Purkinje cell (primary cell): ENCODE measurements around the gene STING1. TPM values are rescaled to one million over a fixed set of nuclear protein-coding genes. Genes with fewer than 3 reads are reported as not detected.

Experiments
- polyA plus RNA-seq: library from polyadenylated mRNA; unstranded; fragments of >200 nt; fragmentation: Nextera tagmentation; gene quantifications from 2 replicates; pipeline ENCODE4 v1.2.1, GENCODE V29; 2014

Gene STING1
- polyA plus RNA-seq: 0.82 TPM in 1 of 2 replicates, not detected in the other

GRCh38 chr5:139482050-139482889, at the start of gene STING1:
STING1 (minus strand) TSS chr5:139482758; CDS start chr5:139481704, 1,054 bp downstream.

DNA sequence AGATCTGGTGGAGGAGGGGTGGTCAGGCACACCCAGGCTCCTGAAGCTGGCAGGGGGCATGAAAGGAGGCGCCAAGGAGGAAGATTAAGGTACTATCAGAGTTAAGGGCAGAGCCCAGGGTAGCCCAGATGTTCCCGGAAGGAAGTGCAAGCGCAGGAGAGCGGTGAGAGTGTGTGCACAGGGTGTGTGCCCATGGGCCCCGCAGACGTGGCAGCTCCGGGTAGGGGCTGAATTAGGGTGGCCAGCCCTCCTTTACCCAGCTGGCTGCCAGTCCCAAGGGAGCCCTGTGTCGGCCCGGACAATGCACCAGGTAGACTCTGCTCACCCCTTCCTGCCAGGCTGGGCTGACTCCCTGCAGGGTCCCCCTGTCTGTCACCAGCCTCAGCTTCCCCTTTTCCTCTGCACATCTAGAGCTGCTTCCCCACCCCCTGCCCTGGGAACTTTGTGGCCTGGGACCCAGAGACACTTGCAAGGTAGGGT, 11.7 kb downstream of the STING1 start, which contains the start of gene SMIM33:
Gene SMIM33, plus strand, starts transcription at position 184 of the 480 bp plus-strand sequence. Its CDS starts 118 bp downstream, at position 302.

DNA sequence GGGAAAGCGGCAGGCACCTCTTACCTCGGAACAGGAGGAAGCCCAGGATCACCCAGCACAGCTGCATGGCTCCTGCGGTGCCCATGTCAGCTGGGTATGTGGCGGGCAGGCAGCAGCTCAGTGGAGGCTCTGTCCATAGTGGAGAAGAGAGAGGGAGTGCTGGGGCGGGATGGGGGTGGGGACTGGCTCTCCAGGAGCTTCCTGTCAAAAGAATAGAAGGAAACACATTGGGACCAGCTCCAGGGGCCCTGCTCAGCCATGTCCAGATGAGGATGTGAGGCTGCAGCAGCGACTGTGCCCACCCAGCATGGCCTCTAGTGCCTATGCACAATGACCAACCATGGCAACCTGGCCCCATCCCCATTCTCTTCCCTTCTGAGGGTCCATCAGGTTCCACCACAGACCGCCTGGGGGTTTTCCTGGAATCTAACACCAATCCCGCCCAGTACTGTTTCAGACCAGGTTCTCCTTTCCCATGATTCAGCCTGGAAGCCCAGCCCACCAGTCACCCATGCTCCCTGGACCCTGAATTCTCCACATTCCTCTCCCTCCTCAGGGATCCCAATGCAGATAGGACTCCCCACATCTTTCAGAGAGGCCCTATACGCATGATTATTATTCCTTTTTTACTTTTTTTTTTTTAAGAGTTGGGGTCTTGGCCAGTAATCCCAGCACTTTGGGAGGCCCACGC, 19.8 kb downstream of the STING1 start, which contains the start of gene ECSCR:
Gene ECSCR, minus strand, starts transcription at position 158 of the 691 bp plus-strand sequence. Its CDS starts 73 bp downstream, at position 85.

DNA sequence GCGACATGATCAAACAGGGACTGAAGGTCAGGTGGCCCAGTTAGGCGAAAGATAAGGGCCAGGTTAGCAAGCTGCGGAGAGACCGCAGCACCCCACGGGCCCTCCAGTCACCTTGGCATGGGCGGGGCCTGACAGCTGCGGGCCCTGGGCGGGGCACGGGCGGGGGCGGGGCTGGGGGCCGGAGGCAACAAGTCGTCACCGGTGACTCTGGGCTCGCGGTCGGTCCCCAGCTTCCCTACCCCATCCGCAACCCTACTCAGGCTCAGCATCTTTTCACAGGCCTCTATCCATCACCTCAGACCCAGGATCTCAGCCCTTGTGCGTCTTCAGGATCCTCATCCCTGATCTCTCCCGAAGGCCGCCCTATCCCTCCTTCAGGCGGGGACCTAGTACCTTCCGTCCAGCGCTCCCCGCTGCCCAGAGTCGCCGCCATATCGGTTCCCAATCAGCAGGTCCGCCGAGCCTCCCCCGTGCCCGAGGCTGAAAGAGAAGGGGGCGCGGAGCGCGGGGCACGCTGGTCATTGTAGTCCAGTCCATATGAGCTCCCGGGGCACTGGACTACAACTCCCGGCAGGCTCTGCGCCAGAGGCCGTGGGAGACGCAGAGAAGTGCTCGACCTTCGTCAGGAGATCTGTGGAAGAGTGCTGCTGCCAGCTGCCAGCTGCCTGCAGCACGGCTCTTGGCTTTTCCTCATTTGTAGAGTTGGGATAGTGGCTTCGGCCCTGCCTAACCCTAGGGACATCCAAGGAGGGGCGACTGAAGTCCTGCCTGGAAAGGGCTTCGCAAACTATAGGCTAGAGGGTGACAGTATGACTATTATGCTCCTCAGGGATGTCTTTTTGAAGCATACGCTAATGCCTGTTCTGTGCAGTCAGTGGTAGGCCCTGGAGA, 43.3 kb downstream of the STING1 start, which contains the start of gene DNAJC18:
Gene DNAJC18, minus strand, starts transcription at position 513 of the 891 bp plus-strand sequence. Its CDS starts 80 bp downstream, at position 433.

Other genes with a start within 250 kb of the STING1 start
- gene MATR3, start 189.0 kb downstream of the STING1 start, polyA plus RNA-seq: 239 and 277 TPM in 2 replicates
- 193 and 219 TPM in 2 replicates for gene PAIP2, start 140.9 kb downstream of the STING1 start, polyA plus RNA-seq
- not detected in 2 replicates for gene SLC23A1, start 99.5 kb downstream of the STING1 start, polyA plus RNA-seq
- not detected in 2 replicates for gene MZB1, start 92.8 kb downstream of the STING1 start, polyA plus RNA-seq
- gene PROB1, start 87.7 kb downstream of the STING1 start, polyA plus RNA-seq: not detected in 2 replicates
- gene SPATA24, start 78.7 kb downstream of the STING1 start, polyA plus RNA-seq: 0.81 and 7.7 TPM in 2 replicates
- 11.1 and 27.2 TPM in 2 replicates for gene DNAJC18, start 43.2 kb downstream of the STING1 start, polyA plus RNA-seq
- 2.1 TPM in 1 of 2 replicates, not detected in the other for gene ECSCR, start 20.0 kb downstream of the STING1 start, polyA plus RNA-seq
- gene SMIM33, start 11.8 kb downstream of the STING1 start, polyA plus RNA-seq: not detected in 2 replicates
- gene UBE2D2, start 78.6 kb upstream of the STING1 start, polyA plus RNA-seq: 50.6 and 57.5 TPM in 2 replicates
- gene CXXC5, start 165.6 kb upstream of the STING1 start, polyA plus RNA-seq: 10.5 and 18.9 TPM in 2 replicates